Measurements from ENCODE around the gene GPR183.

The GPR183 gene

DNA sequence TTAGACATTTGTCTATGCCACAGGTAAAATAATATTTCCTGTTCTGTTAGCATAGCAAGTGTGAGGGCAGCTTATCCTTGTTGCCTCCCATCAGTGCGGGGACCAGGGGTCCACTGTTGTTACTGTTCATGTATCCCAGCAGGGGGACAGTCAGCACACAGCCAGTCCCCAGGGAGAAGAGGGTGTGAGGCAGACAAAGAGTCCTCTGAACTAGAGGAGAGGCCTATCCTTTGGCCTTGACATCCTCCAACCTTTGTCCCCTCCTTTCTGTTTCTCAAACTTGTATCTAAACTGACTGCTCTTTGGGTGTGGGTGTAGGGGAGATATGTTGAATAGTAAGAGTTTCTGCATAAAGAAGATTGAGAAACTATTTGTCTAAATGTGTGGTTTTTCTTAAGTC is 46.1 kb downstream of the GPR183 start:
- no peak for TF ChIP-seq POLR2AphosphoS5 (IDR thresholded peaks at IDR 0.05; ENCODE audit: low read depth, low read length)
- TF ChIP-seq, protein P1, sequence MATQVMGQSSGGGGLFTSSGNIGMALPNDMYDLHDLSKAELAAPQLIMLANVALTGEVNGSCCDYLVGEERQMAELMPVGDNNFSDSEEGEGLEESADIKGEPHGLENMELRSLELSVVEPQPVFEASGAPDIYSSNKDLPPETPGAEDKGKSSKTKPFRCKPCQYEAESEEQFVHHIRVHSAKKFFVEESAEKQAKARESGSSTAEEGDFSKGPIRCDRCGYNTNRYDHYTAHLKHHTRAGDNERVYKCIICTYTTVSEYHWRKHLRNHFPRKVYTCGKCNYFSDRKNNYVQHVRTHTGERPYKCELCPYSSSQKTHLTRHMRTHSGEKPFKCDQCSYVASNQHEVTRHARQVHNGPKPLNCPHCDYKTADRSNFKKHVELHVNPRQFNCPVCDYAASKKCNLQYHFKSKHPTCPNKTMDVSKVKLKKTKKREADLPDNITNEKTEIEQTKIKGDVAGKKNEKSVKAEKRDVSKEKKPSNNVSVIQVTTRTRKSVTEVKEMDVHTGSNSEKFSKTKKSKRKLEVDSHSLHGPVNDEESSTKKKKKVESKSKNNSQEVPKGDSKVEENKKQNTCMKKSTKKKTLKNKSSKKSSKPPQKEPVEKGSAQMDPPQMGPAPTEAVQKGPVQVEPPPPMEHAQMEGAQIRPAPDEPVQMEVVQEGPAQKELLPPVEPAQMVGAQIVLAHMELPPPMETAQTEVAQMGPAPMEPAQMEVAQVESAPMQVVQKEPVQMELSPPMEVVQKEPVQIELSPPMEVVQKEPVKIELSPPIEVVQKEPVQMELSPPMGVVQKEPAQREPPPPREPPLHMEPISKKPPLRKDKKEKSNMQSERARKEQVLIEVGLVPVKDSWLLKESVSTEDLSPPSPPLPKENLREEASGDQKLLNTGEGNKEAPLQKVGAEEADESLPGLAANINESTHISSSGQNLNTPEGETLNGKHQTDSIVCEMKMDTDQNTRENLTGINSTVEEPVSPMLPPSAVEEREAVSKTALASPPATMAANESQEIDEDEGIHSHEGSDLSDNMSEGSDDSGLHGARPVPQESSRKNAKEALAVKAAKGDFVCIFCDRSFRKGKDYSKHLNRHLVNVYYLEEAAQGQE (IDR thresholded peaks at IDR 0.05; ENCODE audit: insufficient read depth in 1 of 2, low read depth in 2 of 2, low read length in 2 of 2) = no peak
- no peak for TF ChIP-seq SIN3A (IDR thresholded peaks at IDR 0.05; ENCODE audit: borderline replicate concordance, insufficient read depth, low read length)
- TF ChIP-seq TAF1 (IDR thresholded peaks at IDR 0.05; ENCODE audit: borderline replicate concordance, insufficient read depth, low read length) = no peak
- TF ChIP-seq FOXP2 (optimal IDR thresholded peaks at IDR 0.05; ENCODE audit: borderline replicate concordance, extremely low read depth, extremely low read length, insufficient read depth) = no peak

- TF ChIP-seq, protein P1 (IDR thresholded peaks at IDR 0.05; ENCODE audit: insufficient read depth in 1 of 2, low read depth in 2 of 2, low read length in 2 of 2) = no peak
- TF ChIP-seq SIN3A (IDR thresholded peaks at IDR 0.05; ENCODE audit: borderline replicate concordance, insufficient read depth, low read length) (no peak), POLR2AphosphoS5 (IDR thresholded peaks at IDR 0.05; ENCODE audit: low read depth, low read length) (no peak), FOXP2 (optimal IDR thresholded peaks at IDR 0.05; ENCODE audit: borderline replicate concordance, extremely low read depth, extremely low read length, insufficient read depth) (no peak), TAF1 (IDR thresholded peaks at IDR 0.05; ENCODE audit: borderline replicate concordance, insufficient read depth, low read length) (no peak)
Measured at GRCh38 chr13:99260216-99260615, 47.0 kb downstream of the GPR183 start.

DNA sequence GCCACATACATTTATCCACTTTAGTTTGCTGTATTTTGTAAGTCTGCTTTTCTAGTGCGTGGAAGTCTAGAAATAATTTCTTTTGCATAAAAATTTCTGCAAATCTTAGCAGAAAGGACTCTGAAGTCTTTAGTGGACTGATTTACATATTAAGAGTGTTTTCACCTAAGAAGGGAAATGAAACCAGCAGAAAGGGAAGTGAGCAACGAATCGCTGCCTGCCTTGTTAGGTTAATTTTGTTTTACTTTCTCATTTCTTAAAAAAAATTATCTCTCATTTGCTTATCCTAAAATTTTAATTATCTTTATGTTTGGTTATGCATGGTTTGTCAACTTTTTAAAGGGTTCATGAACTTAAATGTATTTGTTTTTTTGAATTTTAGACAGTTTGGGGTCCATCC is 48.3 kb downstream of the GPR183 start:
- TF ChIP-seq POLR2AphosphoS5 (IDR thresholded peaks at IDR 0.05; ENCODE audit: low read depth, low read length) = no peak
- no peak for TF ChIP-seq TAF1 (IDR thresholded peaks at IDR 0.05; ENCODE audit: borderline replicate concordance, insufficient read depth, low read length)
- TF ChIP-seq, protein P1 (IDR thresholded peaks at IDR 0.05; ENCODE audit: insufficient read depth in 1 of 2, low read depth in 2 of 2, low read length in 2 of 2) = no peak
- TF ChIP-seq SIN3A (IDR thresholded peaks at IDR 0.05; ENCODE audit: borderline replicate concordance, insufficient read depth, low read length) = no peak
- TF ChIP-seq FOXP2 (optimal IDR thresholded peaks at IDR 0.05; ENCODE audit: borderline replicate concordance, extremely low read depth, extremely low read length, insufficient read depth) = no peak

DNA sequence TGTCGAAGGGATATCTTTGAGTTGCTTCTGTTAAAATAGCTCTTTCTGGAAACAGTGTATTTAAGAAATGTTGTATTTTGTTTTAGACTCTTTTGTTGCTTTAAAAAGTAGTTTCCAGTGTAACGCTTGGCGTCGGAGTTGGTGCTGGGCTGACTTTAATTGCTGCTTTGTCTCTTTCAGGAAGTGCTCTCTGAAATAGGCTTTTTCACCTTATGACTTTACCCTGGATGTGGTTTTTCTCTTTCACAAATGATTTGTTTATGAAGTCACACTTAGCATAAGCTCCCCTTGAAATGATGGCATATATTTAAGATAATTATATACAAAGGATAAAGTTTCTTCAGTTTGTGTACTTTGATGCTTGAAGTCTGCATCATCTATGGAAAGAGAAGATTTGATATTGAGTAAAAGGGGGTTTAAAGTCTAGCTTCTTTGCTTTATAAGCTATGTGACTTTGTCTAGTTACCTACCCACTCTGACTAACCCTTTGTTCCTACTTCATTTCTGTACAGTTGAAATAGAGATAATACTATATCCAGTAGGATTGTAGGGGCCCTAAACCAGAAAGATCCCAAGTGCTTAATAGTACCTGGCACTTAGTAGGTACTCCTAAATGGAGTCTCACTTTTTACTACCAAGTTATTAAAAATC is 48.9 kb downstream of the GPR183 start, which contains the start of gene GPR18:
Gene GPR18 (minus strand): TSS at position 170 of the 651 bp plus-strand sequence. CDS start 2,507 bp downstream, outside the sequence.
- TF ChIP-seq SIN3A (IDR thresholded peaks at IDR 0.05; ENCODE audit: borderline replicate concordance, insufficient read depth, low read length) (no peak), POLR2AphosphoS5 (IDR thresholded peaks at IDR 0.05; ENCODE audit: low read depth, low read length) (no peak), FOXP2 (optimal IDR thresholded peaks at IDR 0.05; ENCODE audit: borderline replicate concordance, extremely low read depth, extremely low read length, insufficient read depth) (no peak), TAF1 (IDR thresholded peaks at IDR 0.05; ENCODE audit: borderline replicate concordance, insufficient read depth, low read length) (no peak)
- TF ChIP-seq, protein P1 (IDR thresholded peaks at IDR 0.05; ENCODE audit: insufficient read depth in 1 of 2, low read depth in 2 of 2, low read length in 2 of 2) = no peak

Measured in PFSK-1 (cell line).